ENCODE results near the gene EEF2K.

DNA sequence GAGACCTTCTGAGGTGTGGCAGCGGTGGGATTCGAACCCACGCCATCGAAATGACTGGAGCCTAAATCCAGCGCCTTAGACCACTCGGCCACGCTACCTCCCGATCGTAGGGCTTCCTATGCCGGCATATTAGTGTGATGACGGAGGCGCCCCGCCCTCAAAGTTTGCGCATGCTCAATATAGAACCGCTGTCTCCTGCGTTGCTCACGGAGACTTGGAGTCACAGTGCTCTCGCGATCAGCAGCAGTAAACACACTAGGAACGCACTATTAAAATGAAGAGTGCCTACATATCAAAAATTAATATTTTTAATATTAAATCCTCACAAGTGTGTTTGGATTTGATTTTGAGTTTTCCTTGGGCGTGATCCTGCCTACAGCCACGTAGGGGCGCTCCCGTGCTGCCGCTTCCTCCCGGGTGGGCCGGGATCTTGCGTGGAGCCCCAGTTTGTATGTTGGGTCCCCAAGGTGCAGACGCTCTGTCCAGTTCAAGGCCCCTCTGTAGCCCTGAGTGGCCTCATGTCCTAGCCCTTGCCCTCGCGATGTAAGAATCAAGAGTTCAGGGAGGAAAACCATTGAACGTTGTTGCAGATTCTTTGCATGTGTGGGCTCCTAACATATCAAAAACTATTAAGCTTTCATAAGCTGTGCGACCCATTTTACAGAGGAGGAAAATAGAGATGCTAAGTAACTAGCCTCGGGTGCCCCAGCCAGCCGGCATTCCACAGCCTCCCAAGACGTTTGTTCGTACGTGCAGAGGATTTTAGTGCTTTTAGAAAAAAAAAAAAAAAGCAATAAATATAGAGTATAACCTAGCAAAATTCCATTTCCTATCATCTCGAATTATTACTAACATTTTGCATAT lies 10.2 kb upstream of the EEF2K start:
- TF ChIP-seq, protein P1, sequence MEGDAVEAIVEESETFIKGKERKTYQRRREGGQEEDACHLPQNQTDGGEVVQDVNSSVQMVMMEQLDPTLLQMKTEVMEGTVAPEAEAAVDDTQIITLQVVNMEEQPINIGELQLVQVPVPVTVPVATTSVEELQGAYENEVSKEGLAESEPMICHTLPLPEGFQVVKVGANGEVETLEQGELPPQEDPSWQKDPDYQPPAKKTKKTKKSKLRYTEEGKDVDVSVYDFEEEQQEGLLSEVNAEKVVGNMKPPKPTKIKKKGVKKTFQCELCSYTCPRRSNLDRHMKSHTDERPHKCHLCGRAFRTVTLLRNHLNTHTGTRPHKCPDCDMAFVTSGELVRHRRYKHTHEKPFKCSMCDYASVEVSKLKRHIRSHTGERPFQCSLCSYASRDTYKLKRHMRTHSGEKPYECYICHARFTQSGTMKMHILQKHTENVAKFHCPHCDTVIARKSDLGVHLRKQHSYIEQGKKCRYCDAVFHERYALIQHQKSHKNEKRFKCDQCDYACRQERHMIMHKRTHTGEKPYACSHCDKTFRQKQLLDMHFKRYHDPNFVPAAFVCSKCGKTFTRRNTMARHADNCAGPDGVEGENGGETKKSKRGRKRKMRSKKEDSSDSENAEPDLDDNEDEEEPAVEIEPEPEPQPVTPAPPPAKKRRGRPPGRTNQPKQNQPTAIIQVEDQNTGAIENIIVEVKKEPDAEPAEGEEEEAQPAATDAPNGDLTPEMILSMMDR (IDR thresholded peaks at IDR 0.05), result peak; percentile 74 to 96 (median 81)
- TF ChIP-seq POLR2A (IDR thresholded peaks at IDR 0.05), result peak in 2 of 3 donors; percentile 41 to 60

Measured in body of pancreas (tissue), 4 donors.